GM12878 (cell line): ENCODE results near the gene COL6A3. TPM values are rescaled to one million over a fixed set of nuclear protein-coding genes. Genes with fewer than 3 reads are reported as not detected.

ENCODE experiments used
- ATAC-seq: fragments of 200-7000 bp; cut with Tn5 transposase; 3 replicates; pipeline ENCODE4 v1.9.1; 2020; ENCODE audit warnings: mild to moderate bottlenecking, moderate library complexity
- BruUV-seq: library from RNA; stranded (reverse); fragments of 400-500 nt; replicated peaks from 2 replicates; lab custom pipeline; 2021; lab: Mats Ljungman, UMichigan
- CTCF ChIA-PET: fragments of 300-600 bp; sonication (Branson Sonifier 250); formaldehyde crosslinking; extraction: SDS; loops from one replicate; lab custom pipeline; 2021; ENCODE audit warnings: inconsistent platforms; lab: Yijun Ruan, JAX
- POLR2A ChIA-PET: fragments of 350-600 bp; formaldehyde crosslinking; extraction: SDS; loops from one replicate; lab custom pipeline; 2021; ENCODE audit warnings: inconsistent platforms; lab: Charles Lee
- RAD21 ChIA-PET: fragments of 300-600 bp; sonication (Branson Sonifier 250); formaldehyde crosslinking; loops from one replicate; lab custom pipeline; 2023; ENCODE audit warnings: antibody characterized with exemption; ENCODE audit not compliant: unreplicated experiment; lab: Charles Lee
- SMC1A ChIA-PET: fragments of 300-600 bp; sonication (Branson Sonifier 250); formaldehyde crosslinking; loops from one replicate; lab custom pipeline; 2023; ENCODE audit not compliant: unreplicated experiment, uncharacterized antibody; lab: Charles Lee
- DNase-seq: peaks from one replicate; pipeline ENCODE4 v3.0.0-alpha.2; 2011; ENCODE audit warnings: low read depth, low spot score
- FAIRE-seq: peaks from 3 replicates; lab custom pipeline; 2011; peaks lifted over from hg19 to GRCh38; lab: Jason Lieb, UNC
- H2AFZ ChIP-seq: 2 replicates; pipeline ENCODE4 v1.6.0; 2011; ENCODE audit warnings: low read depth, low read length, control low read depth; ENCODE audit not compliant: control insufficient read depth
- H3K27ac ChIP-seq: 2 replicates; pipeline ENCODE4 v1.5.1; 2011; ENCODE audit warnings: control low read depth; ENCODE audit not compliant: control insufficient read depth, insufficient read depth
- H3K27me3 ChIP-seq, 2 experiments: replicated peaks in 1 of 2; 2 replicates each; pipeline versions ENCODE4 v1.6.0 to v1.6.1; 2011; ENCODE audit warnings: low read length in 1 of 2; ENCODE audit not compliant: control insufficient read depth in 2 of 2, insufficient read depth in 2 of 2
- H3K36me3 ChIP-seq, 2 experiments: 2 replicates each; pipeline ENCODE4 v1.5.1; 2011; ENCODE audit warnings: low read length in 1 of 2; ENCODE audit not compliant: control insufficient read depth in 2 of 2, insufficient read depth in 2 of 2
- H3K4me1 ChIP-seq: 2 replicates; pipeline ENCODE4 v1.6.1; 2011; ENCODE audit warnings: mild to moderate bottlenecking, low read length, moderate library complexity, mixed read lengths; ENCODE audit not compliant: control insufficient read depth, insufficient read depth
- H3K4me2 ChIP-seq: 2 replicates; pipeline ENCODE4 v1.6.0; 2011; ENCODE audit warnings: control low read depth; ENCODE audit not compliant: control insufficient read depth, insufficient read depth
- H3K4me3 ChIP-seq: fragments of 200-600 bp; sonication (generic); 2 replicates; pipeline ENCODE4 v1.5.1; 2016
- H3K79me2 ChIP-seq: 2 replicates; pipeline ENCODE4 v1.6.0; 2011; ENCODE audit warnings: low read length; ENCODE audit not compliant: control insufficient read depth, insufficient read depth
- H3K9ac ChIP-seq: 2 replicates; pipeline ENCODE4 v1.8.0; 2011; ENCODE audit warnings: low read length, control low read depth, mixed read lengths; ENCODE audit not compliant: control insufficient read depth, insufficient read depth
- H3K9me3 ChIP-seq: replicated peaks from 3 replicates; pipeline ENCODE4 v1.5.1; 2011; ENCODE audit warnings: mild to moderate bottlenecking, low read length; ENCODE audit not compliant: control insufficient read depth, insufficient read depth
- H4K20me1 ChIP-seq: 2 replicates; pipeline ENCODE4 v1.6.0; 2011; ENCODE audit not compliant: control insufficient read depth, insufficient read depth
- BCL11A ChIP-seq: IDR thresholded peaks from 2 replicates; pipeline ENCODE4 v1.6.1; 2011; ENCODE audit warnings: low read depth, low read length
- BMI1 ChIP-seq: fragments of 450-650 bp; IDR thresholded peaks from 2 replicates; pipeline ENCODE4 v1.6.1; 2016; ENCODE audit warnings: mild to moderate bottlenecking, moderate library complexity, borderline replicate concordance
- E2F8 ChIP-seq: fragments of 450-650 bp; IDR thresholded peaks from 2 replicates; pipeline ENCODE4 v1.6.1; 2018; ENCODE audit warnings: mild to moderate bottlenecking, low read depth, moderate library complexity; ENCODE audit not compliant: partially characterized antibody
- HSF1 ChIP-seq: fragments of 150-350 bp; IDR thresholded peaks from 2 replicates; pipeline ENCODE4 v1.6.1; 2014; ENCODE audit warnings: mild to moderate bottlenecking, low read depth, low read length
- LARP7 ChIP-seq: fragments of 450-650 bp; IDR thresholded peaks from 2 replicates; pipeline ENCODE4 v1.6.1; 2017; ENCODE audit warnings: mild to moderate bottlenecking
- NBN ChIP-seq: fragments of 450-650 bp; IDR thresholded peaks from 2 replicates; pipeline ENCODE4 v1.6.1; 2016
- WGBS: methylation state at CpG from one replicate; pipeline ENCODE4 v1.1.6; 2016; ENCODE audit warnings: low lambda C conversion rate; ENCODE audit not compliant: insufficient replicate concordance, insufficient coverage; ENCODE audit errors: missing lambda C conversion rate; 5-methylcytosine and 5-hydroxymethylcytosine counted together
- in situ Hi-C: fragments of 300-500 bp; cut with MboI; formaldehyde crosslinking; loops from 9 replicates; pipeline ENCODE4 v1.14.3; 2018; ENCODE audit warnings: mixed read lengths
- intact Hi-C: fragments of 100-400 bp; cut with micrococcal nuclease; formaldehyde crosslinking; loops from one replicate; pipeline ENCODE4 v1.14.2; 2022; ENCODE audit not compliant: unreplicated experiment
- polyA plus RNA-seq, 11 experiments: library from polyadenylated mRNA; depleted of rRNA in 4 of 11; unstranded in 6 of 11; stranded (reverse) in 5 of 11; fragments of >200 nt; fragmentation: Nextera tagmentation in 4 of 11; fragmentation: Illumina TruSeq in 1 of 11; extraction: Ambion mirVana in 4 of 11; extraction: Trizol in 1 of 11; gene quantifications; 1 replicate in 1 of 11; 2 replicates in 10 of 11; pipeline versions ENCODE4 v1.2.1 to v1.2.3, GENCODE V29; 2011 to 2016; ENCODE audit warnings: inconsistent platforms in 2 of 11, missing spikeins in 2 of 11, low read depth in 1 of 11
- total RNA-seq, 4 experiments: library from RNA; depleted of rRNA in 3 of 4; stranded (reverse); fragments of >200 nt in 3 of 4; fragmentation: Illumina TruSeq in 1 of 4; extraction: Trizol in 1 of 4; gene quantifications; 2 replicates each; pipeline versions ENCODE4 v1.2.1 to v1.2.3, GENCODE V29; 2013 to 2021

COL6A3 gene
- total and polyA plus RNA-seq, 10 of the 15 experiments (the other 5 are each of a cell fraction or from before 2014, with no cell fraction given), result 0.01 to 0.51 (median 0.09) TPM; not detected in 4

GRCh38 chr2:237374284-237375060 lies 39.5 kb downstream of the COL6A3 start:
- SMC1A ChIA-PET, result no interaction called here
- DNase-seq, result no peak
- Histone ChIP-seq H3K9me3 (no peaks in the 10 kb centered on the region), H3K4me3 (no peak overlapping the region), H3K36me3 (no peaks in the 10 kb centered on the region), H3K79me2 (no peaks in the 10 kb centered on the region), H2AFZ (no peak overlapping the region), H4K20me1 (no peaks in the 10 kb centered on the region), H3K4me1 (no peaks in the 10 kb centered on the region), H3K9ac (no peak overlapping the region), H3K4me2 (no peak overlapping the region), H3K27ac (no peak overlapping the region), H3K27me3 (no peaks in the 10 kb centered on the region; a peak in 2 of 4 replicates)
- RAD21 ChIA-PET, result no interaction called here
- 46% methylated on average over 35 of the region's 35 CpGs for WGBS
- in situ Hi-C loops (no loop called here), intact Hi-C loops (no loop called here)
- no peak for ATAC-seq
- BruUV-seq, result no TSS peak
- TF ChIP-seq HSF1 (no peak), NBN (no peak), BMI1 (no peak)
- POLR2A ChIA-PET, result no interaction called here
- CTCF ChIA-PET, result no interaction called here
- no peak for FAIRE-seq

- Histone ChIP-seq H3K4me2 (no peak overlapping the region), H3K27me3 (no peaks in the 10 kb centered on the region; a peak in 1 of 4 replicates), H3K4me1 (no peaks in the 10 kb centered on the region), H2AFZ (no peak overlapping the region), H3K9me3 (no peaks in the 10 kb centered on the region), H3K36me3 (no peaks in the 10 kb centered on the region)
- BruUV-seq, result no TSS peak
- no peak for ATAC-seq
- no peak for DNase-seq
- POLR2A ChIA-PET, result no interaction called here
- 61% methylated on average over 24 of the region's 24 CpGs for WGBS
- in situ Hi-C loops, result no loop called here
- no peak for FAIRE-seq
- no peak for TF ChIP-seq E2F8
- TF ChIP-seq LARP7, result no peak
- no peak for TF ChIP-seq BCL11A
- TF ChIP-seq, all 136 proteins: peak for 0
- Histone ChIP-seq H3K27ac (no peak overlapping the region), H3K4me3 (no peak overlapping the region), H3K79me2 (no peaks in the 10 kb centered on the region), H4K20me1 (no peaks in the 10 kb centered on the region), H3K9ac (no peak overlapping the region)
- intact Hi-C loops, result no loop called here
- ChIA-PET CTCF (no interaction called here), SMC1A (no interaction called here), RAD21 (no interaction called here)
Observed at GRCh38 chr2:237371856-237372255, 42.1 kb downstream of the COL6A3 start.
